HEK293 (cell line): ENCODE measurements around the gene RFESD.

Source experiments
- CTCF ChIP-seq: fragments of 450-650 bp; formaldehyde crosslinking; IDR thresholded peaks from 2 replicates; pipeline ENCODE4 v1.5.1; 2016; ENCODE audit warnings: missing biosample characterization, missing genetic modification characterization
- GLI4 ChIP-seq: fragments of 450-650 bp; formaldehyde crosslinking; IDR thresholded peaks from 2 replicates; pipeline ENCODE4 v1.5.1; 2016; ENCODE audit warnings: missing biosample characterization, missing genetic modification characterization
- REST ChIP-seq: fragments of 450-650 bp; formaldehyde crosslinking; IDR thresholded peaks from 2 replicates; pipeline ENCODE4 v1.5.1; 2016; ENCODE audit warnings: missing biosample characterization, missing genetic modification characterization
- ZNF121 ChIP-seq: fragments of 450-650 bp; formaldehyde crosslinking; IDR thresholded peaks from 2 replicates; pipeline ENCODE4 v1.5.1; 2016; ENCODE audit warnings: missing biosample characterization, missing genetic modification characterization
- ZNF292 ChIP-seq: fragments of 450-650 bp; formaldehyde crosslinking; IDR thresholded peaks from 2 replicates; pipeline ENCODE4 v1.5.1; 2016; ENCODE audit warnings: low read depth, missing biosample characterization, missing genetic modification characterization, borderline replicate concordance
- ZNF501 ChIP-seq: fragments of 450-650 bp; formaldehyde crosslinking; IDR thresholded peaks from 2 replicates; pipeline ENCODE4 v1.5.1; 2016; ENCODE audit warnings: missing biosample characterization, missing genetic modification characterization
- ZNF624 ChIP-seq: fragments of 450-650 bp; formaldehyde crosslinking; IDR thresholded peaks from 2 replicates; pipeline ENCODE4 v1.5.1; 2017; ENCODE audit warnings: missing biosample characterization, missing genetic modification characterization

GRCh38 chr5:95697781-95698681, 51.5 kb downstream of the RFESD start:
- TF ChIP-seq ZNF121 (tag by site-specific recombination) (no peak), CTCF (no peak), REST (tag by site-specific recombination) (no peak), ZNF292 (tag by site-specific recombination) (no peak), ZNF624 (no peak), ZNF501 (tag by site-specific recombination) (no peak), GLI4 (tag by site-specific recombination) (no peak)
